Endothelial cell (in vitro differentiated cells): ENCODE data around the gene EP400. TPM values are rescaled to one million over a fixed set of nuclear protein-coding genes. Genes with fewer than 3 reads are reported as not detected.

Source experiments
- DNase-seq: peaks from one replicate; pipeline ENCODE4 v3.0.0; 2021; ENCODE audit warnings: low spot score
- H3K27ac Mint-ChIP-seq: one replicate; pipeline ENCODE4 v1.8.0; 2021; ENCODE audit warnings: mixed read lengths, inconsistent platforms; ENCODE audit not compliant: unreplicated experiment
- H3K27me3 Mint-ChIP-seq: one replicate; pipeline ENCODE4 v1.8.0; 2021; ENCODE audit warnings: mild to moderate bottlenecking, moderate library complexity, mixed read lengths, inconsistent platforms; ENCODE audit not compliant: unreplicated experiment
- H3K36me3 Mint-ChIP-seq: one replicate; pipeline ENCODE4 v1.8.0; 2021; ENCODE audit warnings: mild to moderate bottlenecking, low read depth, mixed read lengths, inconsistent platforms; ENCODE audit not compliant: unreplicated experiment
- H3K4me1 Mint-ChIP-seq: one replicate; pipeline ENCODE4 v1.8.0; 2021; ENCODE audit warnings: mild to moderate bottlenecking, mixed read lengths, inconsistent platforms; ENCODE audit not compliant: unreplicated experiment
- H3K4me3 Mint-ChIP-seq: one replicate; pipeline ENCODE4 v1.8.0; 2021; ENCODE audit warnings: mild to moderate bottlenecking, mixed read lengths, inconsistent platforms; ENCODE audit not compliant: unreplicated experiment
- H3K9me3 Mint-ChIP-seq: one replicate; pipeline ENCODE4 v1.8.0; 2021; ENCODE audit warnings: mixed read lengths, inconsistent platforms; ENCODE audit not compliant: unreplicated experiment
- total RNA-seq: library from RNA; stranded (reverse); fragmentation: NEBNext Ultra II Directional; extraction: Animal tissue kit (Norgen Biotek cat#: 25700); gene quantifications from one replicate; pipeline ENCODE4 v1.2.1, GENCODE V29; 2021; ENCODE audit not compliant: unreplicated experiment
- TF ChIP-seq, protein P1 (sequence below): fragments of 200-600 bp; sonication (generic); IDR thresholded peaks from one replicate; pipeline ENCODE4 v1.5.0; 2021; ENCODE audit warnings: antibody characterized with exemption; ENCODE audit not compliant: unreplicated experiment

The EP400 gene
- total RNA-seq, 1 donor from 2014 or later: 66.2 TPM

DNA sequence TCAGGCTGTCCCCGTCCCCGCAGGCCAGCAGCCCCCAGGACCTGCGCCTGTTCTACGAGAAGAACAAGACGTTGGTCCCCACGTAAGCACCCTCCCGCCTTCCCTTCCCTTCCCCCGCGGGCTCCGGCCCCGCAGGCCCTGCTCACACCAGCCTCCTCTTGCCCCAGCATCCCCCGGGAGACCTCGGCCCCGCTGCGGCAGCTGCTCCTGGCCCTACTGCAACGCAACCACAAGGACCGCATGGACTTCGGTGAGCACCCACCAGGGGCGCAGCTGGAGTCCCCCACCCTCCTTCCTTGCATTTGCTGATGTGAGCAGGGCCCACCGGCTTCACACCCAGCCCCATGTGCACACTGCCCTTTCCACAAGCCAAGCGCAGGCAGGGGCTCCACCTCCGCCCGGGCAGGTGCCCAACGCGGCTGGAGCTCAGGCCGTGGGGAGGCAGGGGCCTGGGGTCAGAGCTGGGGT lies 40.0 kb upstream of the EP400 start:
- no peaks in the 10 kb centered on the region for H3K4me1 Mint-ChIP-seq
- no peak overlapping the region for H3K27ac Mint-ChIP-seq
- H3K36me3 Mint-ChIP-seq: no peaks in the 10 kb centered on the region
- H3K27me3 Mint-ChIP-seq: peaks cover 2% of the 10 kb centered on the region
- TF ChIP-seq, protein P1, sequence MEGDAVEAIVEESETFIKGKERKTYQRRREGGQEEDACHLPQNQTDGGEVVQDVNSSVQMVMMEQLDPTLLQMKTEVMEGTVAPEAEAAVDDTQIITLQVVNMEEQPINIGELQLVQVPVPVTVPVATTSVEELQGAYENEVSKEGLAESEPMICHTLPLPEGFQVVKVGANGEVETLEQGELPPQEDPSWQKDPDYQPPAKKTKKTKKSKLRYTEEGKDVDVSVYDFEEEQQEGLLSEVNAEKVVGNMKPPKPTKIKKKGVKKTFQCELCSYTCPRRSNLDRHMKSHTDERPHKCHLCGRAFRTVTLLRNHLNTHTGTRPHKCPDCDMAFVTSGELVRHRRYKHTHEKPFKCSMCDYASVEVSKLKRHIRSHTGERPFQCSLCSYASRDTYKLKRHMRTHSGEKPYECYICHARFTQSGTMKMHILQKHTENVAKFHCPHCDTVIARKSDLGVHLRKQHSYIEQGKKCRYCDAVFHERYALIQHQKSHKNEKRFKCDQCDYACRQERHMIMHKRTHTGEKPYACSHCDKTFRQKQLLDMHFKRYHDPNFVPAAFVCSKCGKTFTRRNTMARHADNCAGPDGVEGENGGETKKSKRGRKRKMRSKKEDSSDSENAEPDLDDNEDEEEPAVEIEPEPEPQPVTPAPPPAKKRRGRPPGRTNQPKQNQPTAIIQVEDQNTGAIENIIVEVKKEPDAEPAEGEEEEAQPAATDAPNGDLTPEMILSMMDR: no peak
- no peaks in the 10 kb centered on the region for H3K9me3 Mint-ChIP-seq
- no peak for DNase-seq
- no peak overlapping the region for H3K4me3 Mint-ChIP-seq

DNA sequence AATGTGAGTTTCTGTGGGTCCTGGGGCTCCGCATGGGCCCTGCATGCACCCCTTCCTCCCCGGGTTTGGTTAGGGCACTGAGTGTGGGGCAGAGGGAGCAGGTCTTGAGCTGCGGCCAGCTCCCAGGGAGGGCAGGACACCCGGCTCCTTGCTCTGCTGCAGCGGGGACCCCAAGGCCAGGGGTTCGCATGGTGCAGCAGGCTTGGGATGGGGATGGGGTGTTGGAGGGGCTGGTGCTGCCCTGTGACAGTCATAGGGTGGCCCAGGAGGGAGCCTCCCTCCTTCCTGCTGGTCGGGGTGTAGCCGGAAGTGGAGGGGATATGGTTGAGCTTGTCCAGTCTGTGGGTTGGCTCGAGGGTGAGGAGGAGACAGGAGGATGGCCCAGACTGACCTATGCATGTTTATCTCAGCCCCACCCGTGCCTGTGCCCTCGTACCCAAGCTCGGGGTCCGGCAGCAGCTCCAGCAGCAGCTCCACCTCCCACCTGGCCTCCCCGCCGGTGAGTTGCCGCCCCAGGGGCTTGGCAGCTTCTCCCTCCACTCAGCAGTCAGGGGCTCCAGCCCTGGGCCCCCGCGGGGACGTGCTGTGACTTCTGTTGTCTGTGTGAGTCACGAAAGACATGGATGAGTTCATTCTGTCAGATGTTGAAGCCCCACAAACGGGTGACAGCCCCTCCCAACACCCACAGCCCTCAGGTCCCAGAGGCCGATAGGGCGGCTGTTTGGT lies 39.3 kb upstream of the EP400 start:
- no peaks in the 10 kb centered on the region for H3K36me3 Mint-ChIP-seq
- TF ChIP-seq, protein P1: no peak
- H3K9me3 Mint-ChIP-seq: no peaks in the 10 kb centered on the region
- no peak for DNase-seq
- H3K4me3 Mint-ChIP-seq: no peak overlapping the region
- no peaks in the 10 kb centered on the region for H3K4me1 Mint-ChIP-seq
- no peak overlapping the region for H3K27ac Mint-ChIP-seq
- peaks cover 2% of the 10 kb centered on the region for H3K27me3 Mint-ChIP-seq

DNA sequence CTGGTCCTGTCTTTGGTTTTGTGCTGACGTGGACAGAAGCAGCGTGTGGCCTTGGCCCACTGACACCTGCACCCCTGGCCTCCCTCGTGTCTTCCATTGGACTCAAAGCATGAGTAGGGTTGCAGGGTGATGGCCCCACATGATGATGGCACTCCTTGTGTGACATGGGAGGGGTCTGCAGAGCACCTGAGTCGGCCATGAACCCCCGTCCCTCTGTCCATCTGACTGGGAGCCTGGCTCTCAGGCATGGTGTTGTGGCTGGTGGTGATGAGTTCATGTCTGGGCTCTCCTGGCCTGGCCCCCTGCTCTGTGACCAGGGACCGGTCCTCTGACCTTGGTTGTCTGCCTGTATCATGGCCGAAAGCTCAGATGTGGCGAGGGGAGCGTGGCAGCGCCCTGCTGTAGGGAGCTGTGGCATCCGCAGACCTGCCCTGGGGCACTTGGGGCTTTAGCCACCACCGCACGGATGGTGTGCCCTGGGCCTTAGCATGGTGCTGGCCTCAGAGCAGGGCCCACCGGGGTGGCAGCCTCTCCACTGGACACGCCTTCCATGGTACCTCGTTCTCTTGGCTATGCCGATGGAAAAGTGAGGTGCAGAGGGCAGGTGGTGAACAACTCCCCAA lies 38.6 kb upstream of the EP400 start:
- no peak for DNase-seq
- no peak overlapping the region for H3K27ac Mint-ChIP-seq
- H3K9me3 Mint-ChIP-seq: no peaks in the 10 kb centered on the region
- H3K4me3 Mint-ChIP-seq: no peak overlapping the region
- H3K4me1 Mint-ChIP-seq: no peaks in the 10 kb centered on the region
- peaks cover 2% of the 10 kb centered on the region for H3K27me3 Mint-ChIP-seq
- no peaks in the 10 kb centered on the region for H3K36me3 Mint-ChIP-seq
- TF ChIP-seq, protein P1: no peak

DNA sequence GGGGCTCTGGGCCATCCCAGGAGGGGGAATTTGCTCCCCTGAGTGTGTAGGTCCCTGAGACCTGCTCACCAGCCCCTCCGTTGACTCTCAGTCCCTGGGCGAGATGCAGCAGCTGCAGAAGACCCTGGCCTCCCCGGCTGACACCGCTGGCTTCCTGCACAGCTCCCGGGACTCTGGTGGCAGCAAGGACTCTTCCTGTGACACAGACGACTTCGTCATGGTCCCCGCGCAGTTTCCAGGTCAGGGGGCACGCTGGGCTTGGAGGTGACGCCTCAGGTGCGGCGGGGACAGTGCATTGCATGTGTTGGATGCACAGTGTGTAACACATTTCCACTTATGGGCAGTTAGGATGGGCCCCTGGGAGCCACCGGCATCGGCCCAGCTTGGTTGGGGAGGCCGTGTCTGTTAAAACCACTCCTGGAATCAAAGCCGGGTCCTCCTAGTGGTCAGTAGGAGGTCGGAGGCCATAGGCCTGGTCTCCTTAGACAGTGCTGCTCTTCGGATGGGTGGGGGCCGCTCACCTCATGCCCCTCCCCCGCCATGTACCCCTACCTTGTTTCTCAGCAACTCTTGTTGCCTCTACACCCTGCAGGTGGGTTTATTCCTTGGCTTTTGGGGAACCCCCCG lies 37.8 kb upstream of the EP400 start:
- peaks cover 2% of the 10 kb centered on the region for H3K27me3 Mint-ChIP-seq
- TF ChIP-seq, protein P1: no peak
- H3K27ac Mint-ChIP-seq: no peak overlapping the region
- no peaks in the 10 kb centered on the region for H3K4me1 Mint-ChIP-seq
- no peaks in the 10 kb centered on the region for H3K36me3 Mint-ChIP-seq
- no peaks in the 10 kb centered on the region for H3K9me3 Mint-ChIP-seq
- no peak for DNase-seq
- no peak overlapping the region for H3K4me3 Mint-ChIP-seq
